Panc1 (cell line): ENCODE data around the gene MUC22.

ENCODE experiments used
- SIN3A ChIP-seq: IDR thresholded peaks from 2 replicates; pipeline ENCODE4 v1.6.1; 2012; ENCODE audit warnings: low read depth, mild to moderate bottlenecking, low read length, moderate library complexity, borderline replicate concordance; ENCODE audit not compliant: insufficient read depth
- TCF7L2 ChIP-seq: IDR thresholded peaks from 2 replicates; pipeline ENCODE4 v1.6.1; 2011; ENCODE audit warnings: mild to moderate bottlenecking, low read depth, low read length, inconsistent platforms
- TF ChIP-seq, protein P1 (sequence below): fragments of 450-650 bp; IDR thresholded peaks from 2 replicates; pipeline ENCODE4 v1.5.1; 2017; ENCODE audit warnings: mild to moderate bottlenecking
- TF ChIP-seq, protein P2 (sequence below), 2 experiments: IDR thresholded peaks; 2 replicates each; pipeline ENCODE4 v1.6.1; 2011 to 2012; ENCODE audit warnings: low read depth in 2 of 2, control low read depth in 1 of 2, low read length in 1 of 2, mild to moderate bottlenecking in 1 of 2, moderate library complexity in 1 of 2; ENCODE audit not compliant: insufficient read depth in 1 of 2

DNA sequence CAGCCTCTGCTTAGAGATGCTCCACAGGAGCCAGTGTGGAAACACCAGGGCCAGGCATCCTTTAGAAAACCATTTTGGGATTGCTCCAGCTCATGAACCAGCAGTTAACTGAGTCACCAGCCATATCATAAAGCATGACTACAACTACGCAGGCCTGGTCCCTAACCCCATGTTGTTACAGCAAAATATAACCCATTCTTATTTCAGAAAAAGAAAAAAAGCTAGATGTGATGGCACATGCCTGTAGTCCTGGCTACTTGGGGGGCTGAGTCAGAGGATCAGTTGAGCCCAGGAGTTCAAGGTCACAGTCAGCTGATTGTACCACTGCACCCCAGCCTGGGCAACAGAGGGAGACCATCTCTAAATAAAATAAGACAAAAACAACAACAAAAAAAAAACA is 65.3 kb downstream of the MUC22 start:
- TF ChIP-seq, protein P1, sequence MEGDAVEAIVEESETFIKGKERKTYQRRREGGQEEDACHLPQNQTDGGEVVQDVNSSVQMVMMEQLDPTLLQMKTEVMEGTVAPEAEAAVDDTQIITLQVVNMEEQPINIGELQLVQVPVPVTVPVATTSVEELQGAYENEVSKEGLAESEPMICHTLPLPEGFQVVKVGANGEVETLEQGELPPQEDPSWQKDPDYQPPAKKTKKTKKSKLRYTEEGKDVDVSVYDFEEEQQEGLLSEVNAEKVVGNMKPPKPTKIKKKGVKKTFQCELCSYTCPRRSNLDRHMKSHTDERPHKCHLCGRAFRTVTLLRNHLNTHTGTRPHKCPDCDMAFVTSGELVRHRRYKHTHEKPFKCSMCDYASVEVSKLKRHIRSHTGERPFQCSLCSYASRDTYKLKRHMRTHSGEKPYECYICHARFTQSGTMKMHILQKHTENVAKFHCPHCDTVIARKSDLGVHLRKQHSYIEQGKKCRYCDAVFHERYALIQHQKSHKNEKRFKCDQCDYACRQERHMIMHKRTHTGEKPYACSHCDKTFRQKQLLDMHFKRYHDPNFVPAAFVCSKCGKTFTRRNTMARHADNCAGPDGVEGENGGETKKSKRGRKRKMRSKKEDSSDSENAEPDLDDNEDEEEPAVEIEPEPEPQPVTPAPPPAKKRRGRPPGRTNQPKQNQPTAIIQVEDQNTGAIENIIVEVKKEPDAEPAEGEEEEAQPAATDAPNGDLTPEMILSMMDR = no peak
- TF ChIP-seq TCF7L2 = no peak
- no peak for TF ChIP-seq SIN3A
- TF ChIP-seq, protein P2, sequence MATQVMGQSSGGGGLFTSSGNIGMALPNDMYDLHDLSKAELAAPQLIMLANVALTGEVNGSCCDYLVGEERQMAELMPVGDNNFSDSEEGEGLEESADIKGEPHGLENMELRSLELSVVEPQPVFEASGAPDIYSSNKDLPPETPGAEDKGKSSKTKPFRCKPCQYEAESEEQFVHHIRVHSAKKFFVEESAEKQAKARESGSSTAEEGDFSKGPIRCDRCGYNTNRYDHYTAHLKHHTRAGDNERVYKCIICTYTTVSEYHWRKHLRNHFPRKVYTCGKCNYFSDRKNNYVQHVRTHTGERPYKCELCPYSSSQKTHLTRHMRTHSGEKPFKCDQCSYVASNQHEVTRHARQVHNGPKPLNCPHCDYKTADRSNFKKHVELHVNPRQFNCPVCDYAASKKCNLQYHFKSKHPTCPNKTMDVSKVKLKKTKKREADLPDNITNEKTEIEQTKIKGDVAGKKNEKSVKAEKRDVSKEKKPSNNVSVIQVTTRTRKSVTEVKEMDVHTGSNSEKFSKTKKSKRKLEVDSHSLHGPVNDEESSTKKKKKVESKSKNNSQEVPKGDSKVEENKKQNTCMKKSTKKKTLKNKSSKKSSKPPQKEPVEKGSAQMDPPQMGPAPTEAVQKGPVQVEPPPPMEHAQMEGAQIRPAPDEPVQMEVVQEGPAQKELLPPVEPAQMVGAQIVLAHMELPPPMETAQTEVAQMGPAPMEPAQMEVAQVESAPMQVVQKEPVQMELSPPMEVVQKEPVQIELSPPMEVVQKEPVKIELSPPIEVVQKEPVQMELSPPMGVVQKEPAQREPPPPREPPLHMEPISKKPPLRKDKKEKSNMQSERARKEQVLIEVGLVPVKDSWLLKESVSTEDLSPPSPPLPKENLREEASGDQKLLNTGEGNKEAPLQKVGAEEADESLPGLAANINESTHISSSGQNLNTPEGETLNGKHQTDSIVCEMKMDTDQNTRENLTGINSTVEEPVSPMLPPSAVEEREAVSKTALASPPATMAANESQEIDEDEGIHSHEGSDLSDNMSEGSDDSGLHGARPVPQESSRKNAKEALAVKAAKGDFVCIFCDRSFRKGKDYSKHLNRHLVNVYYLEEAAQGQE (IDR thresholded peaks at IDR 0.05; ENCODE audit: insufficient read depth in 1 of 2, low read depth in 2 of 2, low read length in 1 of 2) = no peak
